Keratinocyte (primary cell): ENCODE results near the gene ANKRD33. TPM values are rescaled to one million over a fixed set of nuclear protein-coding genes. Genes with fewer than 3 reads are reported as not detected.

ENCODE experiments used
- DNase-seq: peaks from one replicate; pipeline ENCODE4 v3.0.0-alpha.2; 2011; ENCODE audit warnings: low read depth, missing footprints, low spot score
- FAIRE-seq: peaks from 2 replicates; lab custom pipeline; 2011; peaks lifted over from hg19 to GRCh38; lab: Jason Lieb, UNC
- H2AFZ ChIP-seq: 2 replicates; pipeline ENCODE4 v1.6.0; 2012; ENCODE audit warnings: low read length, control low read depth, inconsistent platforms; ENCODE audit not compliant: control insufficient read depth
- H3K27ac ChIP-seq: 2 replicates; pipeline ENCODE4 v1.5.1; 2011; ENCODE audit warnings: low read length; ENCODE audit not compliant: control insufficient read depth, insufficient read depth
- H3K27me3 ChIP-seq: 3 replicates; pipeline ENCODE4 v1.6.0; 2011; ENCODE audit warnings: low read length; ENCODE audit not compliant: control insufficient read depth, insufficient read depth; ENCODE audit errors: extremely low read depth
- H3K36me3 ChIP-seq, 2 experiments: 2 replicates in 1 of 2; 3 replicates in 1 of 2; pipeline ENCODE4 v1.5.1; 2011; ENCODE audit warnings: low read length in 2 of 2, mild to moderate bottlenecking in 1 of 2; ENCODE audit not compliant: control insufficient read depth in 2 of 2, insufficient read depth in 2 of 2; ENCODE audit errors: extremely low read depth in 1 of 2
- H3K4me1 ChIP-seq: 3 replicates; pipeline ENCODE4 v1.5.1; 2011; ENCODE audit warnings: low read length; ENCODE audit not compliant: control insufficient read depth, insufficient read depth; ENCODE audit errors: extremely low read depth
- H3K4me2 ChIP-seq: 3 replicates; pipeline ENCODE4 v1.6.0; 2011; ENCODE audit warnings: low read depth, low read length; ENCODE audit not compliant: control insufficient read depth, insufficient read depth; ENCODE audit errors: extremely low read depth
- H3K4me3 ChIP-seq, 3 experiments: fragments of 200-600 bp in 1 of 3; sonication (generic) in 1 of 3; 2 replicates in 2 of 3; 3 replicates in 1 of 3; pipeline ENCODE4 v1.5.1; 2011 to 2016; ENCODE audit warnings: low read length in 3 of 3, mild to moderate bottlenecking in 3 of 3, control low read depth in 2 of 3, inconsistent platforms in 1 of 3, low read depth in 1 of 3, mixed read lengths in 1 of 3, mixed run types in 1 of 3, moderate library complexity in 1 of 3; ENCODE audit not compliant: control insufficient read depth in 2 of 3, insufficient read depth in 2 of 3; ENCODE audit errors: extremely low read depth in 1 of 3
- H3K79me2 ChIP-seq: 2 replicates; pipeline ENCODE4 v1.6.0; 2012; ENCODE audit warnings: low read length; ENCODE audit not compliant: control insufficient read depth, insufficient read depth
- H3K9ac ChIP-seq: 3 replicates; pipeline ENCODE4 v1.6.0; 2011; ENCODE audit warnings: low read length; ENCODE audit not compliant: control insufficient read depth, insufficient read depth; ENCODE audit errors: extremely low read depth
- H3K9me1 ChIP-seq: 3 replicates; pipeline ENCODE4 v1.6.0; 2011; ENCODE audit warnings: low read length; ENCODE audit not compliant: control insufficient read depth, insufficient read depth; ENCODE audit errors: extremely low read depth
- H3K9me3 ChIP-seq: 2 replicates; pipeline ENCODE4 v1.5.1; 2012; ENCODE audit warnings: low read depth, low read length; ENCODE audit not compliant: control insufficient read depth
- H4K20me1 ChIP-seq: 3 replicates; pipeline ENCODE4 v1.6.0; 2011; ENCODE audit warnings: low read length; ENCODE audit not compliant: control insufficient read depth, insufficient read depth; ENCODE audit errors: extremely low read depth
- EZH2 ChIP-seq: IDR thresholded peaks from one replicate; pipeline ENCODE4 v1.6.1; 2012; ENCODE audit warnings: inconsistent platforms, mild to moderate bottlenecking, low read length, moderate library complexity
- dilution Hi-C: fragments of 300-500 bp; cut with MboI; formaldehyde crosslinking; loops from one replicate; pipeline ENCODE4 v1.7.0; 2020; ENCODE audit warnings: low sequenced_read_pairs; ENCODE audit not compliant: extremely low pct_ligation_motif_present
- polyA plus RNA-seq, 5 experiments: library from polyadenylated mRNA; depleted of rRNA in 3 of 5; stranded (reverse) in 3 of 5; stranded (forward) in 1 of 5; unstranded in 1 of 5; fragments of >200 nt; gene quantifications; 1 replicate in 1 of 5; 2 replicates in 3 of 5; 3 replicates in 1 of 5; pipeline versions ENCODE4 v1.2.1 to v1.2.3, GENCODE V29; 2011 to 2012; ENCODE audit warnings: missing spikeins in 2 of 5, low read depth in 1 of 5, low replicate concordance in 1 of 5
- TF ChIP-seq, protein P1 (sequence below), 3 experiments: IDR thresholded peaks in 1 of 3; conservative IDR thresholded peaks in 1 of 3; optimal IDR thresholded peaks in 1 of 3; 2 replicates in 2 of 3; 3 replicates in 1 of 3; pipeline versions ENCODE3 to v1.5.1; 2011; ENCODE audit warnings: low read length in 3 of 3, mild to moderate bottlenecking in 3 of 3, moderate library complexity in 2 of 3, control low read depth in 1 of 3, inconsistent platforms in 1 of 3; ENCODE audit not compliant: insufficient read depth in 2 of 3; ENCODE audit errors: extremely low read depth in 1 of 3

ANKRD33 gene
- polyA plus RNA-seq, 1 donor (not counting 4 experiments of a cell fraction or from before 2014, with no cell fraction given), result not detected

- TF ChIP-seq, protein P1, sequence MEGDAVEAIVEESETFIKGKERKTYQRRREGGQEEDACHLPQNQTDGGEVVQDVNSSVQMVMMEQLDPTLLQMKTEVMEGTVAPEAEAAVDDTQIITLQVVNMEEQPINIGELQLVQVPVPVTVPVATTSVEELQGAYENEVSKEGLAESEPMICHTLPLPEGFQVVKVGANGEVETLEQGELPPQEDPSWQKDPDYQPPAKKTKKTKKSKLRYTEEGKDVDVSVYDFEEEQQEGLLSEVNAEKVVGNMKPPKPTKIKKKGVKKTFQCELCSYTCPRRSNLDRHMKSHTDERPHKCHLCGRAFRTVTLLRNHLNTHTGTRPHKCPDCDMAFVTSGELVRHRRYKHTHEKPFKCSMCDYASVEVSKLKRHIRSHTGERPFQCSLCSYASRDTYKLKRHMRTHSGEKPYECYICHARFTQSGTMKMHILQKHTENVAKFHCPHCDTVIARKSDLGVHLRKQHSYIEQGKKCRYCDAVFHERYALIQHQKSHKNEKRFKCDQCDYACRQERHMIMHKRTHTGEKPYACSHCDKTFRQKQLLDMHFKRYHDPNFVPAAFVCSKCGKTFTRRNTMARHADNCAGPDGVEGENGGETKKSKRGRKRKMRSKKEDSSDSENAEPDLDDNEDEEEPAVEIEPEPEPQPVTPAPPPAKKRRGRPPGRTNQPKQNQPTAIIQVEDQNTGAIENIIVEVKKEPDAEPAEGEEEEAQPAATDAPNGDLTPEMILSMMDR (optimal IDR thresholded peaks at IDR 0.05 in 1 of 3, IDR thresholded peaks at IDR 0.05 in 1 of 3, conservative IDR thresholded peaks at IDR 0.05 in 1 of 3; ENCODE audit: extremely low read depth in 1 of 3, insufficient read depth in 2 of 3, low read length in 3 of 3), result no peak
- TF ChIP-seq EZH2, result no peak
- no peak for FAIRE-seq
- H3K4me2 ChIP-seq, result no peak overlapping the region
- H3K27ac ChIP-seq, result no peak overlapping the region
- no peaks in the 10 kb centered on the region for H3K36me3 ChIP-seq
- DNase-seq, result no peak
- no peak overlapping the region for H3K4me3 ChIP-seq
- no peaks in the 10 kb centered on the region for H3K79me2 ChIP-seq
- no peak overlapping the region for H3K9ac ChIP-seq
- H2AFZ ChIP-seq, result no peak overlapping the region
- H4K20me1 ChIP-seq, result no peaks in the 10 kb centered on the region
- H3K4me1 ChIP-seq, result peaks cover 4% of the 10 kb centered on the region
- H3K9me1 ChIP-seq, result no peaks in the 10 kb centered on the region
- dilution Hi-C loops, result no loop called here
- peaks cover 10% of the 10 kb centered on the region for H3K27me3 ChIP-seq
- H3K9me3 ChIP-seq, result no peaks in the 10 kb centered on the region
Measured at GRCh38 chr12:51886021-51886710, 1.7 kb upstream of the ANKRD33 start.

- Histone ChIP-seq H3K27ac (no peak overlapping the region), H3K9ac (no peak overlapping the region), H3K9me3 (no peaks in the 10 kb centered on the region), H3K4me1 (peaks cover 4% of the 10 kb centered on the region), H3K27me3 (peaks cover 10% of the 10 kb centered on the region), H3K4me2 (peak overlapping the region; percentile 17), H3K79me2 (no peaks in the 10 kb centered on the region), H4K20me1 (no peaks in the 10 kb centered on the region), H2AFZ (no peak overlapping the region), H3K9me1 (no peaks in the 10 kb centered on the region), H3K36me3 (no peaks in the 10 kb centered on the region), H3K4me3 (no peak overlapping the region)
- DNase-seq, result no peak
- dilution Hi-C loops, result no loop called here
- no peak for FAIRE-seq
- TF ChIP-seq, protein P1 (optimal IDR thresholded peaks at IDR 0.05 in 1 of 3, IDR thresholded peaks at IDR 0.05 in 1 of 3, conservative IDR thresholded peaks at IDR 0.05 in 1 of 3; ENCODE audit: extremely low read depth in 1 of 3, insufficient read depth in 2 of 3, low read length in 3 of 3), result no peak
- TF ChIP-seq EZH2, result no peak
Measured at GRCh38 chr12:51888316-51889215, 663 bp downstream of the ANKRD33 start.
